Effector memory CD8-positive, alpha-beta T cell (primary cell): ENCODE results near the gene SCPEP1.
A peak's percentile ranks its signal among the peaks of the same experiment; 100 is the strongest.
"Not testable (repeated sequence)": the region's sequence is repeated elsewhere in the genome, so short reads cannot be mapped to it uniquely, and the experiment has no call there.

ENCODE experiments used
- ATAC-seq: fragments of 150-1000 bp; cut with Tn5 transposase; replicated peaks from 2 replicates; pipeline ENCODE4 v1.10.0; 2021; ENCODE audit warnings: mild to moderate bottlenecking, moderate library complexity
- DNase-seq, 3 experiments: peaks; one replicate each; pipeline ENCODE4 v3.0.0; 2021
- H3K27ac Mint-ChIP-seq, 2 donors: one replicate each; pipeline ENCODE4 v1.8.0; 2022; ENCODE audit warnings: mild to moderate bottlenecking in 2 of 2, mixed read lengths in 2 of 2, moderate library complexity in 2 of 2
- H3K27me3 Mint-ChIP-seq, 2 donors: one replicate each; pipeline ENCODE4 v1.8.0; 2022; ENCODE audit warnings: mixed read lengths in 2 of 2
- H3K36me3 Mint-ChIP-seq: one replicate; pipeline ENCODE4 v1.8.0; 2022; ENCODE audit warnings: mild to moderate bottlenecking, moderate library complexity, mixed read lengths; ENCODE audit not compliant: insufficient read depth
- H3K4me1 Mint-ChIP-seq, 2 donors: one replicate each; pipeline ENCODE4 v1.8.0; 2022; ENCODE audit warnings: low read depth in 2 of 2, mixed read lengths in 2 of 2
- H3K4me3 Mint-ChIP-seq, 2 donors: one replicate each; pipeline ENCODE4 v1.8.0; 2022; ENCODE audit warnings: mild to moderate bottlenecking in 2 of 2, mixed read lengths in 2 of 2, moderate library complexity in 2 of 2
- H3K9me3 Mint-ChIP-seq, 2 donors: one replicate each; pipeline ENCODE4 v1.8.0; 2022; ENCODE audit warnings: mixed read lengths in 2 of 2

SCPEP1 gene

GRCh38 chr17:56974055-56974454 is 3.9 kb upstream of the SCPEP1 start:
- Mint-ChIP-seq H3K27me3 (peaks cover 6 to 11% of the 10 kb centered on the region in 2 donors), H3K9me3 (no peaks in the 10 kb centered on the region), H3K4me3 (no peak overlapping the region), H3K27ac (no peak overlapping the region), H3K4me1 (peaks cover 10 to 20% of the 10 kb centered on the region in 2 donors), H3K36me3 (peaks cover 7% of the 10 kb centered on the region)
- ATAC-seq (no peak), DNase-seq (no peak)

GRCh38 chr17:56975656-56976055 is 2.3 kb upstream of the SCPEP1 start:
- DNase-seq: no peak
- peaks cover 6 to 11% of the 10 kb centered on the region in 2 donors for H3K27me3 Mint-ChIP-seq
- no peak overlapping the region for H3K27ac Mint-ChIP-seq
- peaks cover 10 to 23% of the 10 kb centered on the region in 2 donors for H3K4me1 Mint-ChIP-seq
- H3K4me3 Mint-ChIP-seq: no peak overlapping the region
- no peak for ATAC-seq
- H3K36me3 Mint-ChIP-seq: peaks cover 7% of the 10 kb centered on the region
- H3K9me3 Mint-ChIP-seq: no peaks in the 10 kb centered on the region

DNA sequence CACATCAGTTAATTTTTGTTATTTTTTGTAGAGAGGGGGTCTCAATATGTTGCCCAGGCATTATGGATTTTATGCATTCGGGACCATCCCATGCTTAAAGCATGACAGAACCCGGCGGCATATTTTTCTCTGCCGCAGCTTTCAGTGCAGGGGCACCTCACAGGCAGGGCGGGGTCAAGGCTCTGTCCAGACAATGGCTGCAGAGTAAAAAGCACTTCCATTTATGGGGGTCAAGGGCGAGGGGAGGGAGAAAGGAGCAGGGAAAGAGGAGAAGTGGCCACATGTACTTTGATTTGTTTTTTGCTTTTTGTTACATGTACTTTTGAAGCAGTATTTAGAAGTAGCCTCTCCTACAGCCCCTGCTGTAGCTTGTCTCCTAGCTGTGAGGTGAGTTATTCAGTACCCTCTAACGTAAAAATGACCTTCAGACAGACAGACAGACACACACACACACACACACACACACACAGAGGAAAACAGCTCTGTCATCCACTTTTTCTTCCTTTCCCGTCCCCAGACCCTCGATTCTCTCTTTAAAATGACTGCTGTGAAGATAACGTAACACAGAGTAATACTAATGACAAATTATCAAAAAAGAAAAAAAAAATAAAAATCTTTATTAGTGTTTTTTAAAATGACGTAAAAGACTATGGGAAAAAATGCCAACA is 856 bp upstream of the SCPEP1 start:
- peaks cover 6 to 11% of the 10 kb centered on the region in 2 donors for H3K27me3 Mint-ChIP-seq
- ATAC-seq: no peak
- H3K27ac Mint-ChIP-seq: no peak overlapping the region

GRCh38 chr17:56978441-56979090 is 635 bp downstream of the SCPEP1 start:
- peaks cover 6 to 11% of the 10 kb centered on the region in 2 donors for H3K27me3 Mint-ChIP-seq
- no peaks in the 10 kb centered on the region for H3K9me3 Mint-ChIP-seq
- peak overlapping the region; percentile 89 to 92 for H3K27ac Mint-ChIP-seq
- H3K36me3 Mint-ChIP-seq: peaks cover 7% of the 10 kb centered on the region
- peaks cover 10 to 23% of the 10 kb centered on the region in 2 donors for H3K4me1 Mint-ChIP-seq
- H3K4me3 Mint-ChIP-seq: peak overlapping the region; percentile 88 to 93
- ATAC-seq: no peak
- DNase-seq: no peak

More for the DNA sequence above, 856 bp upstream of the SCPEP1 start:
- DNase-seq: no peak
- peaks cover 7% of the 10 kb centered on the region for H3K36me3 Mint-ChIP-seq
- peak overlapping the region; percentile 88 to 93 for H3K4me3 Mint-ChIP-seq
- peaks cover 10 to 23% of the 10 kb centered on the region in 2 donors for H3K4me1 Mint-ChIP-seq
- H3K9me3 Mint-ChIP-seq: no peaks in the 10 kb centered on the region

- peaks cover 7% of the 10 kb centered on the region for H3K36me3 Mint-ChIP-seq
- no peak for DNase-seq
- H3K4me3 Mint-ChIP-seq: peak overlapping the region; percentile 88 to 93
- H3K4me1 Mint-ChIP-seq: peaks cover 10 to 23% of the 10 kb centered on the region in 2 donors
- H3K27me3 Mint-ChIP-seq: peaks cover 6 to 11% of the 10 kb centered on the region in 2 donors
- ATAC-seq: no peak
- H3K27ac Mint-ChIP-seq: peak overlapping the region in 1 of 2 donors; percentile 47
- H3K9me3 Mint-ChIP-seq: no peaks in the 10 kb centered on the region
Measured at GRCh38 chr17:56979091-56979480, 1.2 kb downstream of the SCPEP1 start.

DNA sequence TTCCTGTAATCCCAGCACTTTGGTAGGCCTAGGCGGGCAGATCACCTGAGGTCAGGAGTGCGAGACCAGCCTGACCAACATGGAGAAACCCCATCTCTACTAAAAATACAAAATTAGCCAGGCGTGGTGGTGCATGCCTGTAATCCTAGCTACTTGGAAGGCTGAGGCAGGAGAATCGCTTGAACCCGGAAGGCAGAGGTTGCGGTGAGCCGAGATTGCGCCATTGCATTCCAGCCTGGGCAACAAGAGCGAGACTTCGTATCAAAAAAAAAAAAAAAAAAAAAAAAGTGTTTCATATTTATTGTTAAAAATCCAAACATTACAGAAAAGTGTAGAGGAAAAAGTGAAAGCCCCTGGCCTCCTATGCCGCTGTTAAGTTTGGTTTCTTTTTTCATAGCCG is 2.6 kb downstream of the SCPEP1 start:
- H3K4me1 Mint-ChIP-seq: peaks cover 10 to 23% of the 10 kb centered on the region in 2 donors
- H3K27ac Mint-ChIP-seq, H3K27me3 Mint-ChIP-seq, H3K9me3 Mint-ChIP-seq, ATAC-seq, DNase-seq, H3K36me3 Mint-ChIP-seq, H3K4me3 Mint-ChIP-seq: not testable (repeated sequence)

- Mint-ChIP-seq H3K9me3 (no peaks in the 10 kb centered on the region), H3K27ac (no peak overlapping the region), H3K36me3 (peaks cover 13% of the 10 kb centered on the region), H3K4me1 (peaks cover 10 to 19% of the 10 kb centered on the region in 2 donors), H3K4me3 (no peak overlapping the region), H3K27me3 (no peaks in the 10 kb centered on the region)
- no peak for ATAC-seq
- no peak for DNase-seq
Measured at GRCh38 chr17:56982312-56982711, 4.4 kb downstream of the SCPEP1 start.

GRCh38 chr17:56983366-56983765 is 5.4 kb downstream of the SCPEP1 start:
- H3K4me3 Mint-ChIP-seq: no peak overlapping the region
- ATAC-seq (no peak), DNase-seq (no peak)
- H3K27ac Mint-ChIP-seq: no peak overlapping the region
- H3K27me3 Mint-ChIP-seq: no peaks in the 10 kb centered on the region
- H3K36me3 Mint-ChIP-seq: peaks cover 14% of the 10 kb centered on the region
- no peaks in the 10 kb centered on the region for H3K9me3 Mint-ChIP-seq
- H3K4me1 Mint-ChIP-seq: peaks cover 7 to 10% of the 10 kb centered on the region in 2 donors

GRCh38 chr17:56985371-56986162 is 7.6 kb downstream of the SCPEP1 start:
- no peaks in the 10 kb centered on the region for H3K27me3 Mint-ChIP-seq
- no peak overlapping the region for H3K4me3 Mint-ChIP-seq
- peaks cover 14% of the 10 kb centered on the region for H3K36me3 Mint-ChIP-seq
- H3K9me3 Mint-ChIP-seq: no peaks in the 10 kb centered on the region
- ATAC-seq (no peak), DNase-seq (no peak)
- no peaks in the 10 kb centered on the region for H3K4me1 Mint-ChIP-seq
- no peak overlapping the region for H3K27ac Mint-ChIP-seq

GRCh38 chr17:56987283-56987834 is 9.4 kb downstream of the SCPEP1 start:
- Mint-ChIP-seq H3K4me3 (no peak overlapping the region), H3K27ac (no peak overlapping the region), H3K9me3 (no peaks in the 10 kb centered on the region), H3K4me1 (no peaks in the 10 kb centered on the region), H3K36me3 (peaks cover 16% of the 10 kb centered on the region), H3K27me3 (no peaks in the 10 kb centered on the region)
- ATAC-seq (no peak), DNase-seq (no peak)

GRCh38 chr17:56988901-56989572 is 11.1 kb downstream of the SCPEP1 start:
- peaks cover 21% of the 10 kb centered on the region for H3K36me3 Mint-ChIP-seq
- H3K27me3 Mint-ChIP-seq: no peaks in the 10 kb centered on the region
- DNase-seq (no peak), ATAC-seq (no peak)
- H3K4me1 Mint-ChIP-seq: no peaks in the 10 kb centered on the region
- no peak overlapping the region for H3K27ac Mint-ChIP-seq
- no peak overlapping the region for H3K4me3 Mint-ChIP-seq
- no peaks in the 10 kb centered on the region for H3K9me3 Mint-ChIP-seq

- no peaks in the 10 kb centered on the region for H3K4me1 Mint-ChIP-seq
- H3K36me3 Mint-ChIP-seq: peaks cover 23% of the 10 kb centered on the region
- H3K27me3 Mint-ChIP-seq: no peaks in the 10 kb centered on the region
- no peaks in the 10 kb centered on the region for H3K9me3 Mint-ChIP-seq
- ATAC-seq (no peak), DNase-seq (no peak)
- H3K4me3 Mint-ChIP-seq: no peak overlapping the region
- H3K27ac Mint-ChIP-seq: no peak overlapping the region
Measured at GRCh38 chr17:56992364-56992763, 14.4 kb downstream of the SCPEP1 start.
